ENCODE results near the gene TJAP1.

The TJAP1 gene

GRCh38 chr6:43541774-43542471, 64.6 kb downstream of the TJAP1 start:
- FAIRE-seq: no peak

DNA sequence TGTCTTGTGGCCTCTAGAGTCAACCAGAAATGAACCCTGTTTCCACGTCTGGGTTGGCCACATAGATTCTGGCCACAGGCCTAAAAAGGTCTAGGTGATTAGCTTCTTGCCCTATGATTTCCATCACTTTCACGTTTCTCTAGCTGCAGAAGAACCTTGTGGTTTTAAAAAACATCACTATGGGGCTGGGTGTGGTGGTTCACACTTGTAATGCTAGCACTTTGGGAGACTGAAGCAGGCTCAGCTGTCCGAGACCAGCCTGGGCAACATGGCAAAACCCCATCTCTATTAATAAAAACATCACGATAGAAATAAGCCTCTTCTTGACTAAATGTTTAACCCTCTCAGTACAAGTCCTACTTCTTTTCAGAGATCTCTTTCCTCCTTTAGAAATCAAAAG, 67.1 kb downstream of the TJAP1 start:
- no peak for FAIRE-seq

- no peak for FAIRE-seq
Observed at GRCh38 chr6:43547222-43547621, 69.9 kb downstream of the TJAP1 start.

Data from A204.1 (cell line).